Adrenal gland (tissue), 12 donors: ENCODE measurements around the gene HAPSTR1. TPM values are rescaled to one million over a fixed set of nuclear protein-coding genes. Genes with fewer than 3 reads are reported as not detected.
A peak's percentile ranks its signal among the peaks of the same experiment; 100 is the strongest.

ENCODE experiments used
- DNase-seq, 7 donors: peaks; one replicate each; pipeline ENCODE4 v3.0.0-alpha.2; 2019 to 2020
- H3K27ac ChIP-seq, 5 donors: fragments of 200-600 bp; sonication (generic) in 4 of 5; 1 replicate in 3 of 5; 2 replicates in 2 of 5; pipeline versions ENCODE4 v1.5.1 to v1.8.0; 2016 to 2020; ENCODE audit warnings: mild to moderate bottlenecking in 1 of 5
- H3K27me3 ChIP-seq: fragments of 200-600 bp; 2 replicates; pipeline ENCODE4 v1.8.0; 2021
- H3K36me3 ChIP-seq, 2 donors: fragments of 200-600 bp; replicated peaks in 1 of 2; 1 replicate in 1 of 2; 2 replicates in 1 of 2; pipeline versions ENCODE4 v1.5.1 to v1.8.0; 2018 to 2022
- H3K4me1 ChIP-seq, 2 donors: fragments of 200-600 bp; replicated peaks in 1 of 2; 1 replicate in 1 of 2; 2 replicates in 1 of 2; pipeline versions ENCODE4 v1.5.1 to v1.8.0; 2018 to 2021
- H3K4me3 ChIP-seq, 4 donors: fragments of 200-600 bp; sonication (generic) in 3 of 4; one replicate each; pipeline ENCODE4 v1.5.1; 2016 to 2018
- H3K9me3 ChIP-seq, 3 donors: fragments of 200-600 bp; sonication (generic) in 1 of 3; replicated peaks in 1 of 3; 1 replicate in 2 of 3; 2 replicates in 1 of 3; pipeline versions ENCODE4 v1.5.1 to v1.8.0; 2016 to 2021
- CTCF ChIP-seq, 6 experiments: fragments of 450-650 bp in 4 of 6; fragments of 200-600 bp in 2 of 6; sonication (generic) in 1 of 6; IDR thresholded peaks; 1 replicate in 5 of 6; 2 replicates in 1 of 6; pipeline versions ENCODE4 v1.5.1 to v1.8.0; 2016 to 2021; ENCODE audit warnings: antibody characterized with exemption in 6 of 6, mild to moderate bottlenecking in 2 of 6, moderate library complexity in 1 of 6
- POLR2A ChIP-seq, 2 donors: fragments of 450-650 bp; IDR thresholded peaks; one replicate each; pipeline ENCODE4 v1.6.1; 2017; ENCODE audit warnings: antibody characterized with exemption in 2 of 2, mild to moderate bottlenecking in 2 of 2, moderate library complexity in 1 of 2
- WGBS, 4 donors: extraction: QIAGEN DNeasy Blood & Tissue Kit in 2 of 4; methylation state at CpG; one replicate each; pipeline versions ENCODE4 v1.1.5 to v1.1.7; 2013 to 2017; 5-methylcytosine and 5-hydroxymethylcytosine counted together
- intact Hi-C, 2 donors: fragments of 100-400 bp; cut with DNase I; formaldehyde crosslinking; loops; one replicate each; pipeline versions ENCODE4 v1.14.1 to v1.15.0; 2022 to 2023
- polyA plus RNA-seq, 3 donors: library from polyadenylated mRNA; stranded (reverse); fragments of 200-250 nt in 2 of 3; fragments of 350-450 nt in 1 of 3; fragmentation: Illumina TruSeq in 1 of 3; extraction: RNeasy Lipid Tissue Mini Kit (QIAGEN cat#74804) in 1 of 3; gene quantifications; one replicate each; pipeline ENCODE4 v1.2.3, GENCODE V29; 2013 to 2014
- total RNA-seq, 9 donors: library from RNA; depleted of rRNA in 4 of 9; stranded (reverse); fragments of >200 nt in 4 of 9; fragments of 120-200 nt in 1 of 9; fragmentation: NEBNext Ultra II Directional in 1 of 9; extraction: Animal tissue kit (Norgen Biotek cat#: 25700) in 1 of 9; gene quantifications; one replicate each; pipeline versions ENCODE4 v1.1.0 to v1.2.4, GENCODE V29; 2013 to 2023
- donor health status: healthy with polysubstance abuse.
- donor health status: Bipolar disorder and iron deficiency.
- donor health status: DM: yes; HTN: yes; CAD: no.
- donor health status: DM: no; HTN: no; CAD: no.
- donor health status: DM: no; HTN: no; CAD: no.
- donor health status: DM: yes; HTN: yes; CAD: no.

The HAPSTR1 gene
- total and polyA plus RNA-seq, 12 donors = 5.8 to 93.2 (median 60.1) TPM

- 90 to 98% (median 93%) methylated on average over 1 of the region's 1 CpG for WGBS, 4 donors
- Histone ChIP-seq H3K4me1 (peaks cover 9 to 15% of the 10 kb centered on the region in 2 donors), H3K36me3 (no peaks in the 10 kb centered on the region), H3K27ac (no peak overlapping the region), H3K9me3 (no peaks in the 10 kb centered on the region), H3K27me3 (no peaks in the 10 kb centered on the region), H3K4me3 (no peak overlapping the region)
- DNase-seq = no peak
- TF ChIP-seq CTCF (IDR thresholded peaks at IDR 0.05) (no peak), POLR2A (IDR thresholded peaks at IDR 0.05) (no peak)
- intact Hi-C loops = no loop called here
Measured at GRCh38 chr16:9046667-9047055, 44.8 kb upstream of the HAPSTR1 start.

- H3K27me3 ChIP-seq = no peaks in the 10 kb centered on the region
- intact Hi-C loops = no loop called here
- TF ChIP-seq POLR2A (IDR thresholded peaks at IDR 0.05) = peak in 1 of 2 donors; percentile 58
- no peak for TF ChIP-seq CTCF (IDR thresholded peaks at IDR 0.05)
- no peaks in the 10 kb centered on the region for H3K36me3 ChIP-seq
- 16 to 24% (median 19%) methylated on average over 6 to 7 of the region's 7 CpGs for WGBS, 4 donors
- DNase-seq = peak; percentile 92 to 99 (median 98)
- H3K27ac ChIP-seq = peak overlapping the region; percentile 41 to 86 (median 77)
- H3K9me3 ChIP-seq = no peaks in the 10 kb centered on the region
- peaks cover 9 to 15% of the 10 kb centered on the region in 2 donors for H3K4me1 ChIP-seq
- H3K4me3 ChIP-seq = no peak overlapping the region
Measured at GRCh38 chr16:9047689-9048301, 43.6 kb upstream of the HAPSTR1 start.

GRCh38 chr16:9048302-9048700 lies 43.1 kb upstream of the HAPSTR1 start:
- intact Hi-C loops = no loop called here

GRCh38 chr16:9049241-9049640 lies 42.2 kb upstream of the HAPSTR1 start:
- no peak overlapping the region for H3K27ac ChIP-seq
- no peaks in the 10 kb centered on the region for H3K36me3 ChIP-seq
- H3K4me1 ChIP-seq = peaks cover 13 to 18% of the 10 kb centered on the region in 2 donors
- H3K4me3 ChIP-seq = no peak overlapping the region
- no peaks in the 10 kb centered on the region for H3K9me3 ChIP-seq
- no peak for TF ChIP-seq CTCF (IDR thresholded peaks at IDR 0.05)
- no peak for TF ChIP-seq POLR2A (IDR thresholded peaks at IDR 0.05)
- 87 to 90% (median 89%) methylated on average over 7 of the region's 7 CpGs for WGBS, 4 donors
- no peaks in the 10 kb centered on the region for H3K27me3 ChIP-seq
- DNase-seq = no peak
- intact Hi-C loops = no loop called here

More at GRCh38 chr16:9048302-9048700, 43.1 kb upstream of the HAPSTR1 start:
- no peak for DNase-seq
- Histone ChIP-seq H3K4me1 (peaks cover 13 to 15% of the 10 kb centered on the region in 2 donors), H3K4me3 (no peak overlapping the region), H3K27ac (peak overlapping the region; percentile 41 to 86 (median 77)), H3K27me3 (no peaks in the 10 kb centered on the region), H3K36me3 (no peaks in the 10 kb centered on the region), H3K9me3 (no peaks in the 10 kb centered on the region)
- TF ChIP-seq CTCF (IDR thresholded peaks at IDR 0.05) = no peak
- TF ChIP-seq POLR2A (IDR thresholded peaks at IDR 0.05) = no peak
- 70 to 78% (median 77%) methylated on average over 4 of the region's 4 CpGs for WGBS, 4 donors
